Activated CD4-positive, alpha-beta T cell treated with anti-CD3 and anti-CD28 coated beads for 36 hours (primary cell): Measurements from ENCODE around the gene DUS2. TPM values are rescaled to one million over a fixed set of nuclear protein-coding genes. Genes with fewer than 3 reads are reported as not detected.
"Not testable (repeated sequence)": the region's sequence is repeated elsewhere in the genome, so short reads cannot be mapped to it uniquely, and the experiment has no call there.

Experiments used
- ATAC-seq: fragments of 200-7000 bp; cut with Tn5 transposase; one replicate; pipeline ENCODE4 v1.10.0; 2021; ENCODE audit warnings: mild to moderate bottlenecking, moderate library complexity
- CTCF ChIA-PET: fragments of 350-600 bp; sonication (Branson Sonifier 250); formaldehyde crosslinking; loops from one replicate; lab custom pipeline; 2021; ENCODE audit warnings: antibody characterized with exemption; lab: Charles Lee
- POLR2A ChIA-PET: fragments of 350-600 bp; sonication (Branson Sonifier 250); formaldehyde crosslinking; loops from one replicate; lab custom pipeline; 2021; ENCODE audit warnings: antibody characterized with exemption, inconsistent platforms; lab: Charles Lee
- DNase-seq: peaks from one replicate; pipeline ENCODE4 v3.0.0-alpha.2; 2020
- H3K27ac Mint-ChIP-seq: one replicate; pipeline ENCODE4 v1.8.0; 2021; ENCODE audit warnings: mixed read lengths
- H3K27me3 Mint-ChIP-seq: one replicate; pipeline ENCODE4 v1.8.0; 2021; ENCODE audit warnings: mixed read lengths
- H3K36me3 Mint-ChIP-seq: one replicate; pipeline ENCODE4 v1.8.0; 2021; ENCODE audit warnings: low read depth, mixed read lengths
- H3K4me1 Mint-ChIP-seq: one replicate; pipeline ENCODE4 v1.8.0; 2021; ENCODE audit warnings: mixed read lengths
- H3K4me3 Mint-ChIP-seq: one replicate; pipeline ENCODE4 v1.8.0; 2021; ENCODE audit warnings: mild to moderate bottlenecking, moderate library complexity, mixed read lengths
- H3K9me3 Mint-ChIP-seq: one replicate; pipeline ENCODE4 v1.8.0; 2021; ENCODE audit warnings: low read depth, mixed read lengths
- intact Hi-C, 2 experiments: fragments of 100-400 bp; cut with DNase I in 1 of 2; cut with micrococcal nuclease in 1 of 2; formaldehyde crosslinking; loops; one replicate each; pipeline versions ENCODE4 v1.14.2 to v1.15.1; 2022 to 2024; cut with DNase I, micrococcal nuclease
- total RNA-seq, 2 experiments: library from RNA; stranded (reverse); gene quantifications; one replicate each; pipeline ENCODE4 v1.2.3, GENCODE V29; 2021

DUS2 gene
- total RNA-seq, 2 experiments from 2014 or later = 29.5 to 33.1 TPM

GRCh38 chr16:68091380-68092261, 68.5 kb downstream of the DUS2 start:
- ATAC-seq (no peak), DNase-seq (no peak)
- Mint-ChIP-seq H3K4me1 (peaks cover 77% of the 10 kb centered on the region), H3K4me3 (no peak overlapping the region), H3K27ac (peak overlapping the region; percentile 86), H3K36me3 (peaks cover 2% of the 10 kb centered on the region), H3K27me3 (no peaks in the 10 kb centered on the region), H3K9me3 (no peaks in the 10 kb centered on the region)
- CTCF ChIA-PET = interaction anchor here (0.6 to 7.0 kb wide), 12 partner anchors 7 to 204 kb away, joined by 3 to 62 read pairs (median 4); partner anchors contain the start of gene NFATC3
- intact Hi-C loops = loop anchor here (2.0 to 5.0 kb wide), 3 partner anchors 41 to 236 kb away; no protein-coding TSS in a partner anchor
- POLR2A ChIA-PET = no interaction called here

GRCh38 chr16:68092275-68092674, 69.2 kb downstream of the DUS2 start:
- H3K4me1 Mint-ChIP-seq = peaks cover 82% of the 10 kb centered on the region
- H3K9me3 Mint-ChIP-seq, H3K36me3 Mint-ChIP-seq, DNase-seq, H3K4me3 Mint-ChIP-seq, ATAC-seq, H3K27me3 Mint-ChIP-seq: not testable (repeated sequence)
- ChIA-PET CTCF (interaction anchor here (0.9 to 7.0 kb wide), 15 partner anchors 8 to 235 kb away, joined by 3 to 62 read pairs (median 5); partner anchors contain the start of genes ESRP2 and NFATC3), POLR2A (interaction anchor here (2.1 kb wide), 1 partner anchor 7 kb away, joined by 16 read pairs; the partner anchor contains the start of gene NFATC3)
- intact Hi-C loops = loop anchor here (2.0 to 5.0 kb wide), 3 partner anchors 40 to 235 kb away; no protein-coding TSS in a partner anchor
- peak overlapping the region; percentile 20 for H3K27ac Mint-ChIP-seq

- Mint-ChIP-seq H3K27me3 (no peaks in the 10 kb centered on the region), H3K36me3 (peaks cover 2% of the 10 kb centered on the region), H3K9me3 (no peaks in the 10 kb centered on the region), H3K4me1 (peaks cover 82% of the 10 kb centered on the region), H3K27ac (peak overlapping the region; percentile 80), H3K4me3 (peak overlapping the region; percentile 59)
- CTCF ChIA-PET = interaction anchor here (0.5 to 7.0 kb wide), 31 partner anchors 10 to 427 kb away, joined by 3 to 62 read pairs (median 4); partner anchors contain the start of genes ESRP2, NFATC3 and SLC7A6
- no peak for DNase-seq
- intact Hi-C loops = loop anchor here (1.0 to 5.0 kb wide), 9 partner anchors 9 to 233 kb away; partner anchors contain the start of gene NFATC3 (in 1 of the 2)
- POLR2A ChIA-PET = interaction anchor here (0.5 to 2.1 kb wide), 4 partner anchors 9 to 110 kb away, joined by 3 to 16 read pairs (median 4); partner anchors contain the start of gene NFATC3
- ATAC-seq = peak; percentile 85
Observed at GRCh38 chr16:68093816-68094613, 70.9 kb downstream of the DUS2 start.

DNA sequence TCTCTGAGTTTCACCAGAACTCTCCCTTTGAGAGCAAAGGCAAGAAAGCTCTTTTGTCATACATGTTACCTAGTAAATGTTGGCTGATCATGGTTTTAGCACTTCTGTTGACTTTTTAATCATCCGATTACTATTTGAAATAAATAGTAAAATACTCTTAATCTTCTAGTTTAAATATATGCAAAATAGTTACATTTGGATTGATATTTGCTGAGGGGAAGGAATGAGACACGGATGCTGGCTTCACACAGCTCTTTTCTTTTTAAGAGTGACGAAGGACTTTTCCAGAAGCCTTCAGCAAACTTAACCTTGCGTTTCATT, 71.5 kb downstream of the DUS2 start:
- POLR2A ChIA-PET = interaction anchor here (0.7 kb wide), 1 partner anchor 15 kb away, joined by 5 read pairs; no protein-coding TSS in a partner anchor
- Mint-ChIP-seq H3K9me3 (no peaks in the 10 kb centered on the region), H3K36me3 (peaks cover 3% of the 10 kb centered on the region), H3K27ac (peak overlapping the region; percentile 80), H3K27me3 (no peaks in the 10 kb centered on the region), H3K4me1 (peaks cover 80% of the 10 kb centered on the region), H3K4me3 (no peak overlapping the region)
- CTCF ChIA-PET = interaction anchor here (1.0 to 7.0 kb wide), 15 partner anchors 9 to 170 kb away, joined by 3 to 62 read pairs (median 5); partner anchors contain the start of genes ESRP2, NFATC3 and SLC7A6
- ATAC-seq (no peak), DNase-seq (no peak)
- intact Hi-C loops = loop anchor here (1.0 to 5.0 kb wide), 6 partner anchors 22 to 233 kb away; no protein-coding TSS in a partner anchor

- ChIA-PET POLR2A (no interaction called here), CTCF (interaction anchor here (2.5 to 7.0 kb wide), 3 partner anchors 10 to 132 kb away, joined by 10 to 62 read pairs (median 56); no protein-coding TSS in a partner anchor)
- Mint-ChIP-seq H3K4me3 (no peak overlapping the region), H3K9me3 (no peaks in the 10 kb centered on the region), H3K27ac (peak overlapping the region; percentile 6), H3K27me3 (no peaks in the 10 kb centered on the region), H3K4me1 (peaks cover 78% of the 10 kb centered on the region), H3K36me3 (peaks cover 5% of the 10 kb centered on the region)
- DNase-seq (no peak), ATAC-seq (no peak)
- intact Hi-C loops = no loop called here
Observed at GRCh38 chr16:68096491-68096890, 73.4 kb downstream of the DUS2 start.

DNA sequence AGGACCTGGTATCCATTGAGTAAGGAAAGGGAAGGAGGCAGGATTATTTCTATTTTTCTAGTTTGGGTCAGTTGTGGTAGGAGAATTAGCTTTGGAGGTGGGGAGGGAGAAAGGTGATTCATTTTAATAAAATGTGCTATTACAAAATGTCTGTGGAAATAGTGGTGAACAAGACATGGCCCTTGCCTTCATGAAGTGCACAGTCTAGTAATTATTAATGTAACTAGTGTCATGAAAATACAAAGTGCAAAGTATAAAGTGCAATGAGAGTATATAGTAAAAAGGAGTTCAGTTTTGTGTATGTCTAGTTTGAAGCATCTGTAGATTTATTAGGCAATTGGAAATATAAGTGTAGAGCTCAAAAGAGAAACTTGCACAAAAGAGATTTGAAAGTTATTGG, 74.0 kb downstream of the DUS2 start:
- intact Hi-C loops = no loop called here
- ChIA-PET POLR2A (no interaction called here), CTCF (interaction anchor here (0.9 to 7.0 kb wide), 4 partner anchors 10 to 132 kb away, joined by 3 to 62 read pairs (median 33); no protein-coding TSS in a partner anchor)
- peak overlapping the region; percentile 39 for H3K27ac Mint-ChIP-seq
- no peaks in the 10 kb centered on the region for H3K9me3 Mint-ChIP-seq
- H3K4me1 Mint-ChIP-seq = peaks cover 76% of the 10 kb centered on the region
- no peak overlapping the region for H3K4me3 Mint-ChIP-seq
- ATAC-seq = no peak
- H3K27me3 Mint-ChIP-seq = no peaks in the 10 kb centered on the region
- no peak for DNase-seq
- H3K36me3 Mint-ChIP-seq = peaks cover 8% of the 10 kb centered on the region

DNA sequence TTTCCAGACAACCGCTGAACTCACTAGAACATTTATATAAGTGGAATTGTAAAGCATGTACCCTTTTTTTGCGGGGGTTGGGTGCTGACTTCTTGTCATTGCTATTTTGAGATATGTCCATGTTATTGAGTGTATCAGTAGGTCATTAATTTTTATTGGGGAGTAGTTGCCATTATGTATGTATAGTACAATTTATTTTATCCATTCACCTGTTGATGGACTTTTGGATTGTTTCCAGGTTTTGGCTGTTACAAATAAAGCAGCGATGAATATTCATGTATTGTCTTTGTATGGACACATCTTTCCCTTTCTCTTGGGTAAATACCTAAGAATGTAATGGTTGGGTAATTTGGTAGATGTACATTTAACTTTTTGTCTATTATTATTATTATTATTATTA, 74.8 kb downstream of the DUS2 start:
- intact Hi-C loops = no loop called here
- CTCF ChIA-PET = interaction anchor here (1.0 to 7.0 kb wide), 4 partner anchors 11 to 131 kb away, joined by 3 to 62 read pairs (median 33); no protein-coding TSS in a partner anchor

DNA sequence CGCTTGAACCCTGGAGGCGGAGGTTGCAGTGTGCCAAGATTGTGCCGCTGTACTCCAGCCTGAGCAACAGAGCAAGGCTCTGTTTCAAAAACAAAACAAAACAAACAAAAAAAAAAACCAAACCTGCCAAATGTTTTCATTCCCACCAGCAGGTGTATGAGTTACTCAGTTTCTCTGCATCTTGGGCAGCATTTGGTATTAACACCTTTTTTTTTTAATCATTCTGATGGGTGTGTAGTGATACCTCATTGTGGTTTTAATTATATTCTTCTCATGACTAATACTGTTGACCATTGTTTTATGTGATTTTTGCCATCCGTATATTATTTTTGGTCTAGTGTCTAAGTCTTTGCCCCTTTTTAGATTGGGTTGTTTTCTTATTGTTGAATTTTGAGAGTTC, 77.4 kb downstream of the DUS2 start:
- H3K4me3 Mint-ChIP-seq = no peak overlapping the region
- H3K27ac Mint-ChIP-seq = peak overlapping the region; percentile 13
- ChIA-PET CTCF (interaction anchor here (1.9 kb wide), 1 partner anchor 11 kb away, joined by 4 read pairs; no protein-coding TSS in a partner anchor), POLR2A (no interaction called here)
- no peaks in the 10 kb centered on the region for H3K27me3 Mint-ChIP-seq
- H3K36me3 Mint-ChIP-seq = peaks cover 19% of the 10 kb centered on the region
- peaks cover 77% of the 10 kb centered on the region for H3K4me1 Mint-ChIP-seq
- H3K9me3 Mint-ChIP-seq = peaks cover 6% of the 10 kb centered on the region
- intact Hi-C loops = no loop called here
- ATAC-seq (no peak), DNase-seq (no peak)

More for the DNA sequence above, 74.8 kb downstream of the DUS2 start:
- Mint-ChIP-seq H3K4me1 (peaks cover 77% of the 10 kb centered on the region), H3K27me3 (no peaks in the 10 kb centered on the region), H3K36me3 (peaks cover 13% of the 10 kb centered on the region), H3K9me3 (no peaks in the 10 kb centered on the region), H3K27ac (no peak overlapping the region), H3K4me3 (no peak overlapping the region)
- DNase-seq = no peak
- ATAC-seq = no peak
- POLR2A ChIA-PET = no interaction called here

DNA sequence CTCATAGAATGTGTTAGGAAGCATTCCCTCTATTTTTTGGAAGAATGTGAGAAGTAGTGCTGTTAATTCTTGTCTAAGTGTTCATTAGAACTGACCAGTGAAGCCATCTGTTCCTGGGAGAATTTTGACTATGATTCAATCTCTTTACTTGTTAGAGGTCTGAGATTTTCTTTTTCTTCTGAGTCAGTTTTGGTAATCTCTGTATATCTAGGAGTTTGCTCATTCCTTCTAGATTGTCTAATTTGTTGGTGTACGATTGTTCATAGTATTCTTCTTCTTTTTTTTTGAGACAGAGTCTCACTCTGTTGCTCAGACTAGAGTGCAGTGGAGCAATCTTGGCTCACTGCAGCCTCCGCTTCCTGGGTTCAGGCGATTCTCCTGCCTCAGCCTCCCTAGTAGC, 82.5 kb downstream of the DUS2 start:
- Mint-ChIP-seq H3K4me1 (peaks cover 79% of the 10 kb centered on the region), H3K27me3 (no peaks in the 10 kb centered on the region), H3K4me3 (no peak overlapping the region), H3K9me3 (peaks cover 26% of the 10 kb centered on the region), H3K36me3 (peaks cover 37% of the 10 kb centered on the region), H3K27ac (peak overlapping the region; percentile 59)
- intact Hi-C loops = no loop called here
- peak; percentile 51 for ATAC-seq
- POLR2A ChIA-PET = no interaction called here
- no peak for DNase-seq
- CTCF ChIA-PET = no interaction called here

DNA sequence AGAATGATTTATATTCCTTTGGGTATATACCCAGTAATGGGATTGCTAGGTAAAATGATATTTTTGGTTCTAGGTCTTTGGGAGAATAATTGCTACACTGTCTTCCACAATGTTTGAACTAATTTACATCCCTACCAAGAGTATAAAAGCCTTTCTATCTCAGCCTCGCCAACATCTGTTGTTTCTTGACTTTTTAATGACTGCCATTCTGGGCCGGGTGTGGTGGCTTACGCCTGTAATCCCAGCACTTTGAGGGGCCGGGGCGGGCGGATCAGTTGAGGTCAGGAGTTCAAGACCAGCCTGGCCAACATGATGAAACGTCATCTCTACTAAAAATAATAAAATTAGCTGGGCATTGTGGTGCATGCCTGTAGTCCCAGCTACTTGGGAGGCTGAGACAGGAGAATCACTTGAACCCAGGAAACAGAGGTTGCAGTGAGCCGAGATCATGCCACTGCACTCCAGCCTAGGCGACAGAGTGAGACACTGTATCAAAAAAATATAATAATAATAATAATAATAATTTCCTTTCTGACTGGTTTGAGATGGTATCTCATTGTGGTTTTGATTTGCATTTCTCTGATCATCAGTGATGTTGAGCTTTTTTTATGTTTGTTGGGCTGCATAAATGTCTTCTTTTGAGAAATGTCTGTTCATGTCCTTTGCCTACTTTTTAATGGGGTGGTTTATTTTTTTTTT, 84.3 kb downstream of the DUS2 start:
- H3K27ac Mint-ChIP-seq, POLR2A ChIA-PET, H3K4me3 Mint-ChIP-seq, ATAC-seq, DNase-seq, intact Hi-C loops, H3K27me3 Mint-ChIP-seq: not testable (repeated sequence)
- CTCF ChIA-PET = interaction anchor here (1.2 to 1.7 kb wide), 3 partner anchors 10 to 123 kb away, joined by 3 to 5 read pairs (median 4); no protein-coding TSS in a partner anchor
- peaks cover 82% of the 10 kb centered on the region for H3K4me1 Mint-ChIP-seq
- H3K9me3 Mint-ChIP-seq = peaks cover 32% of the 10 kb centered on the region
- H3K36me3 Mint-ChIP-seq = peaks cover 36% of the 10 kb centered on the region
